Stimulated activated CD8-positive, alpha-beta memory T cell treated with anti-CD3 and anti-CD28 coated beads, Interleukin-12 subunit alpha, Interleukin-12 subunit beta, amount 100 ng/mL, for 24 hours (primary cell): ENCODE measurements around the gene EVPL.

Source experiments
- DNase-seq: peaks from one replicate; pipeline ENCODE4 v3.0.0-alpha.2; 2020; ENCODE audit errors: extremely low read depth

EVPL gene

DNA sequence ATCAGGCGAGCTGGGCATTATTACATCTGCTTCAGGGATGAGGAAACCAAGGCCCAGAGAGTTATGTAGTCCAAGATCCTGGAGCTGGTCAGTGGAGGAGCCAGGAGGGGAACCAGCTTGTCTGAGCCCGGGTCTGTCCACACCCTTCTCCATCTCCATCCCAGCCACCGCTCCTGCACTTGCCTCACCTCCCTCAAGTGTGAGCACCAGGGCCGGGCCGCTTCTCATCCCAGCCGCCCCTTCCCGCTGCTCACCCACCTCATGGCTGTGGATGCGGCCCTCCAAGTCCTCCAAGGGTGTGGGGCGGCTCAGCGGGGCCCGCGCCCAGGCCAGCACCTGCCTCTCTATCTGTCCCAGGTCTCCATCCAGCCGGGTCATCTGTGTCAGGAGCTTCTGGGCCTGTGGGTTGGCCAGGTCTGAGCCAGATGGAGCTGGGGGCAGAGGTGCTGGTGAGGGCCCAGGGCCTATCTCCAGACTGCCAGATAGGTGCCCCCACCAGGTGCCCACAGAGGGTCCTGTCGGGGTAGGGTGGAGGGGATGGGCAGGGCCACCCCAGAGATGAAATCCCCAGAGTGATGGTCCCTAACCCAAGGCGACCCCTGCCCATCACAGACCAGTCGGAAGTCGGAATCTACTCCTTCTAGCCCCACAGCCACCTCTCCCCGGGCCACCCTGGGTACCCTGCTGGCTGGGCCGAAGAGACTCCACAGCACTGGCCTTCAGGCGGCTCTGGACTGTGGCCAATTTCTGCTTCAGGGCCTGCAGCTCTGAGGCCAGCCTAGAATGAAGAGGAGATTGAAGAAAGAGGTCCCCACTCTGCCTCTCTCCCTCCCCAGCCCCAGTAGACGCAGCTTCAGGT lies 9.4 kb downstream of the EVPL start:
- DNase-seq = no peak

DNA sequence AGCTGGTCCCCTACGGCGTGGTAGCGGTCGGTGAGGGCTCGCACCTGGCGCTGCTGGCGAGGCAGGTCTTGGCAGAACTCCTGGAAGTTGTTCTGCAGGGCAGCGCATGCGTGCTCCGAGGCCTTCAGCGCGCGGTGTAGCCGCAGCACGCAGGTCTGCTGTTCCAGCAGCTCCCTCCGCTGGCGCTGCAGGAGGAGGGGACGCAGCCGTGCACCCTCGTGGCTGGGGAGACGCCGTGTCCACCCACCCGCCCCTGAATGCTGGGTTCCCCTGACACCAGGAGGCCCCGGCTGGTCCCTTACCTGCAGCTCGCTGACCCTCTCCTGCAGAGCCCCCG lies 12.2 kb downstream of the EVPL start:
- no peak for DNase-seq

DNA sequence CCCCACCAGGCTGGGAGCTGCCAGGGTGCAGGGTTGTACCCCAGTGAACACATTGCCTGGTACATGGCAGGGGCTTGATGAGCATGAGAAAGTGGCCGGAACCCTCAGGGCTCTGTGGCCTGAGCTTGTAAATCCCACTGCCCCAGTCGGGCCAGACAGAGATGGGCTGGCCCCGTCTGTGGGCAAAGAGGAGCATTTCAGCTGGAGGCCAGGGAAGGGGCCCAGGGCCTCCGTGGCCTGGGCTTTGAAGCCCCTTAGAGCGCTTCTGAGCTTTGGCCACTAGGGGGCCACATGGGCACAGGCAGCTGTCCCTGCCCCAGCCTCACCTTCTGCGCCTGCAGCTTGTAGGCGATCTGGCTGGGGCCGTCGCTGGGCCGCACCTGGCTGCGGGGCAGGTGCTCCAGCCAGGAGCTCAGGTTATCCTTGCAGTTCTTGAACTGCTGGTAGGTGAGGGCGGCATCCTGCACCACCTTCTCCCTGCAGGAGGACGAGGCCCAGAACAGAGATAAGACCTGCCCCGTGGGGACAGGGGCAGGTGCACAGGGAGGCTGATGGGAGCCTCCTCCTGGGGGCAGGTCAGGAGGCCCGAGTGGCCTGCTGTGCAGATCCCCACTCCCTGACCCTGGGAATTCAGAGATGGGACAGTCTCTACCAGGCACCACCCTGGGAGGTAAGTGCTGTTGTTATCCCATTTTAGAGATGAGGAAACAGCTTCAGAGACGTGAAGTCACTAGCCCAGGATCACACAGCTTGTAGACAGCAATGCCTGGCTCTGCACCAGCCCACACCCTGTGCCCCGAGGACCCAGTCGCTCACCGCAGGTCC lies 12.8 kb downstream of the EVPL start:
- peak; percentile 51 for DNase-seq

DNA sequence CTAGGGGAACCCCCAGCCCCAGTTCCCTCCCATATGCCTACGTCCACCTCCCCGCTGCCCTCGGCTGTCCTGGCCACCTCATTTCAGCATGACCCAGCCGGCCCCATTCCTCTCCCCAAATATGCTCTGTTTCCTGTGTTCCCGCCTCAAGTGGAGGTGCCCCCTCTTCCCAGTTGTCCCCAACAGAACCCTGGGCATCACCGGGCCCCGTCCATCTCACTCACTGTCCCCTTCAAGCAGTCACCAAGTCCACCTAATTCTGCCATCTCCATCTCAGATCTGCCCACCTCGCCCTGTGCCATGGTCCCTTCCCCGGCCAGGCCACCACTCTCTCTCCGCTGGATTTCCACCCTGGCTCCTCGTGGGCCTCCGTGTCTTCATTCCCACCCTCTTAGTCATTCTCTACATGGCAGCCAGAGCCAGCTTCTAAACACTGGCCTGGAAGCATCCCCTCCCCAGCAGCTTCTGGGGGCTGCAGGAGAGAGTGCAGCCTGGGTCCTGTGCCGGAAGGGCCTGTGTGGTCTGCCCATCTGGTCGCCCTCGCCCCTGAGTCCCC lies 13.7 kb downstream of the EVPL start:
- DNase-seq = no peak

DNA sequence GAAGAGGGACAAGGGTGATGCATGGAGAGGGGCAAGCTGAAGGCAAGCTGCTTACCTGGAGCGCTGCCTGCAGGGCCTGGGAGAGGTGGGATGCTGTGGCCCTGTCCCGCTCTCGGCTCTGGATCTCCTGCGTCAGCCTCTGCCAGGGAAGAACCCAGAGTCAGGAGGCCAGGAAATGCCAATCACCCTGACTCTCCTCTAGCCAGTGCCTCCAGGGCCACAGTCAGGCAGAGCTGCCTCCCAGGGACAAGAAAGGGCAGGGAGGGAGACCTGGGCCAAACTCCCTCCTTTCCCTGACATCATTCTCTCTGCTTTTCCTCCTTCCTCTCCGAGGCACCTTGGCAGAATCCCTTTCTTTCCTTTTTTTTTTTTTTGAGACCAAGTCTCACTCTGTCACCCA lies 15.2 kb downstream of the EVPL start:
- DNase-seq = no peak

DNA sequence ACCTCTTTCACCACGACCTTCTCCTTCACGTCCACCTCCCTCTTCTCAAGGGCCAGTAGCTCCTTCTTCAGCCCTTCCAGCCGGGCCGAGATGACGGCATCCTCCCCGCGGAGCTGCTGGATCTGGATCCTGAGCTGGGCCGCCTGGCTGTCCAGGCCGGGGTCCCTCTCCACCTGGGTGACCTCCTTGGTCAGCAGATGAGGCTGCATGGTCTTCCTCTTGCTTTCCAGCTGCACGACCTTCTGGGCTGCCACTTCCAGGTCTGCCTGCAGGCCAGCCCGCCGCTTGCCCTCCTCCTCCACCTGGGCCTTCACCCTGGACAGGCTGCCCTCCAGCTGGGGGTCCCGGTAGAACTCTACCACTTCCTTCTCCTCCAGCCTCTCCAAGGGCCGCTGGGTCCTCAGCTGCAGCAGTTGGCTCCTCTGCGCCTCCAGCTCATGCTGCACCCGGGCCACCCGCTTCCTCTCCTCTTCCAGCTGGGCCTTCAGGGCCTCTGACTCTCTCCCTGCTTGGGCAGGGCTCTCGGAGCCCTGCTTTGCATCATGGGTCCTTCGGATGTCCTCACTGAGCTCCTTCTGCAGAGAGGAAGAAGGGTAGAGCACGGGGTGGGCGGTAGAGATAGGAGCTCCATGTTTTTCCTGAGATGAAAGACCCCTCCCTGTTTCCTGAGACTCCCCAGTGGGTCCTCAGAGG lies 17.0 kb downstream of the EVPL start:
- no peak for DNase-seq

DNA sequence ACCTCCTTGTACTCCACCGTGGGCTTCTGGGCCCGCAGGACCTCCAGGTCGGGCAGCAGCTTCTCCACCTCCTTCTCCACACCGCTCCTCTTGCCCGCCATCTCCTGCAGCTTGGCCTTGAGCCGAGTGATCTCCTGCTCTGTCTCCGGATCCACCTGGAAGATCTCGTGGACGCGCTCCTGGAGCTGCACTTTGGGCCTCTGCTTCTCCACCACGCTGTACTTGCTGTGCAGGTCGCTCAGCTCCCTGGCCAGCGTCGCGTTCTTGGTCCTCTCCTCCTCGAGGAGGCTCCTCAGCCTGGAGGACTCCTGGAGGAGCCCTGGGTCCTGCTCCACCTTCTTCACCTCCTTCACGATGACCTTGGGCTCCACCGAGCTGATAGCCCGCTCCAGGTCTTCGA lies 17.7 kb downstream of the EVPL start:
- no peak for DNase-seq

DNA sequence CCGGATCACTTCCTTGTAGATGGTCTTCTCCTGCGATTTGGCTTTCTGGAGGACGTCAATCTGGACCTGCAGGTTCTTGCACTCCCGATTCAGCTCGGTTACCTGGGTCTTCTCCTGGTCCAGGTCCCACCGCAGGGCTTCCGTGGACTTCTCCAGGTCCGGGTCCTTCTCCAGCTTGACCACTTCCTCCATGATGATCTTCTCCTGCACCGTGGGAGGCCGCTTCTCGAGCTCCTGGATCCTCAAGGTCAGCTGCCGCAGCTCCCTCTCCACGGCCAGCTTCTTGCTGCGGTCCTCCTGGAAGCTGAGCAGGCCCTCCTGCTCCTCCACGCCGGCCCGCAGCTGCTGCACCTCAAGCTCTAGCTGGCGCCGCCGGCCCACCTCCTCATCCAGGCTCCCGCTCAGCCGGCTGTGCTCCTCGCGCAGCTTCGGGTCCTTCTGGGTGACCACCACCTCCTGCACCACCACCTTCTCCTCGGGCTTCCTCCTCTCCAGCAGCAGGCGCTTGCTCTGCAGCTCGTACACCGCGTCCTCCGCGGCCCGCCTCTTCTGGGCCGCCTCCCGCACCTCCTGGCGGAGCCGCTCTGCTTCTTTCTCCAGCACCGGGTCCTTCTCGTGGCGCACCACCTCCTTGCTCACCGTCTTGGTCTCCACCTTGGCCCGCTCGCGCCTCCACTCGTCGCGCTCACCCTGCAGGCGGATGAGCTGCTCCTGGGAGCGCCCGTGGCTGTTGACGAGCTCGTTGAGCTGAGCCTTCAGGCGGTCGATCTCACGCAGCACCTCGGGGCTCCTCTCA lies 18.3 kb downstream of the EVPL start:
- no peak for DNase-seq

DNA sequence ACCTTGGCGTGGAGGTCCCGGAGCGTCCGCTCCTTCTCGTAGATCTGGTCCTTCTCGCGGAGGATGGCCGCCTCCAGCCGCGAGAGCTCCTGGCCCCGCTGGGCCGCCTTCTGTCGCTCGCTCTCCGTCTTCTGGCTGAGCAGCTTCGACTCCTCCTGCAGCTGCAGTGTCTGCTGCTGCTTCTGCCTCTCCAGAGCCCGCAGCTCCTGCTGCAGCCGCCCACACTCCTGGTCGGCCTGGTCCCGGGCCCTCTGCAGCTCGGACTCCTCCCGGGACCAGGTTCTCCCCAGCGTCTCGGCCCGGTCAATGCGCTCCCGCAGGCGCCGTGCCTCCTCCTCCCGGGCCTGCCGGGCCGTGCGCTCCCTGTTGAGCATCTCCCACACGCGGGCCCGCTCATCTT lies 18.9 kb downstream of the EVPL start:
- DNase-seq = no peak

DNA sequence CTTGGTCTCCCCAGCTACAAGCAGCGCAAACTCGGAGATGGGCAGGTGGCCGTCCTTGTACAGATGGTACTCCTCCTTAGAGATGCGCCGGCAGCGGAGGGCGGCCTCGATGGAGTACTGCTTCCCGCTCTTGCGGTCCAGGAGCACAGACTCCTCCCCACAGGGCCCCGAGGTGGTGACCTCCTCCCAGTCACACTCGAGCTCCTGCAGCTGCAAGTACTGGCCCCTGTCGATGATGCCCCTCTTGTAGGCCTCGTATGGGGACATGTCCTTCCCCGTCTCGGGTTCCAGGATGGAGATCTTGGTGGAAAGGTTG lies 19.3 kb downstream of the EVPL start:
- no peak for DNase-seq

DNA sequence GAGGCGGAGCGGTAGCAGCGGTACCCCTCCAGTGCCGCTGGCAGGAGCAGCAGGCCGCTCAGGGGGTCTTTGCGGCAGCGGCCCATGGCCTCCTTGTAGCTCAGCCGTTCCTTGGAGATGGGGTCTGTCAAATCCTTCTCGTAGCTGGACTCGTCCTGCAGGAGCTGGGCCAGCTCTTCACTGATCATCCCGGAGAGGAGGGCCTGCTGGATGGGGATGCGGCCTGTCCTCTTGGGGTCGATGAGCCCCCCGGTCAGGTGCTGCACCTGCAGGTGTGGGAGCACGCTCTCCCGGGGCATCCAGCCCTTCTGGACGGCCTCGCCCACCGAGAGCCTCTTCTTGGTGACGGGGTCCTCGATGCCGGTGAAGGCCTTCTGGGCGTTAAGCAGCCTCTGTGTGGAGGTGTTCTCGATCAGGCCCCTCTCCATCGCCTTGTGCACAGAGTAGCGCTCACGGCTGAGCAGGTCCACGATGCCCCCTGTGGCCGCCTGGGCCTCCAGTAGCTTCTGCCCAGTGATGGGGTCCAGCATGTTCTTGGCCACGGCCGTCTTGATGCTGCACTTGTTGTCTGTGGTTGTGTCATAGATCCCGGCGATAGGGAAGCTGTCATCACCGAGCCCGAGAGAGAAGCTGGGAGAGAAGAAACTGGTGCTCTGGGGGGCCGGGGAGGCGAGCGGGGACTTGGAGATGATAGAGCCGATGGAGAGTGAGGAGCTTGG lies 19.8 kb downstream of the EVPL start:
- DNase-seq = no peak

DNA sequence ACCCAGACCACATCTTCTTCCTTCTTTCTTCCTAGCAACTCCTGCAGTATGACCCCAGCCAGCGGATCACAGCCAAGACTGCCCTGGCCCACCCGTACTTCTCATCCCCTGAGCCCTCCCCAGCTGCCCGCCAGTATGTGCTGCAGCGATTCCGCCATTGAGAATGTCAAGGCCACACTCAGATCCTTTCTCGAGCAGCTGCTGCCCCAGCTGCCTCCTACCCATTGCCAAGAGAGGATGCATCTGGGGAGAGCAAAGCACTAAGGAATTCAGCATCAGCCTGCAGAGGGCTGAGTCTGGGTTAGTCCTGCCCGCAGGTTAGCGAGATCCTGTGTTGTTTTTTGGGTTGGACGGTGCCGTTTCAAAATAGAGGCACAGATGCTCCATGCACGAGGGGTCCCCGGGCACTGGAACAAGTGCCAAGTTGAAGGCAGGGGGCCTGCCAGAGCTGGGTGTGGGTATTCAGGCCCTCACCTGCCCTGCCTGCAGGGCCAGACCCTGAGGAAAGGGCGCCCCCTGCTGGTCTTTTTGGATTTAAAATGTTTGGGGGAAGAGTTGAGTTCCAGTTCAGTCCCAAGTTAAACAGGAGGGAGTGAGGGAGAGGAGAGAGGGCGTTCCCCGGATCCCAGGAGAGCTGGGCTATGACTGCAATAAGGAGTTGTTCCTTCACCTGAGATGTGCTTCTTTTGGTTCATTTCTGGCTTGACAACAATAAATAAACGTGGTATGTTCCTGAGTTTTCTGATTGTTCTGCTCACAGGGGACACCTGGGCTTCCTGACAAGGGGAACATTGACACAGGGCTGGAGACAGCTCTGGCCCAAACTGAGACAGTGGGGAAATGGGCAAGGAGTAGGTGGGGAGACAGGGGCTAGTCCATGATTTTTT lies 21.6 kb downstream of the EVPL start:
- peak; percentile 50 for DNase-seq

DNA sequence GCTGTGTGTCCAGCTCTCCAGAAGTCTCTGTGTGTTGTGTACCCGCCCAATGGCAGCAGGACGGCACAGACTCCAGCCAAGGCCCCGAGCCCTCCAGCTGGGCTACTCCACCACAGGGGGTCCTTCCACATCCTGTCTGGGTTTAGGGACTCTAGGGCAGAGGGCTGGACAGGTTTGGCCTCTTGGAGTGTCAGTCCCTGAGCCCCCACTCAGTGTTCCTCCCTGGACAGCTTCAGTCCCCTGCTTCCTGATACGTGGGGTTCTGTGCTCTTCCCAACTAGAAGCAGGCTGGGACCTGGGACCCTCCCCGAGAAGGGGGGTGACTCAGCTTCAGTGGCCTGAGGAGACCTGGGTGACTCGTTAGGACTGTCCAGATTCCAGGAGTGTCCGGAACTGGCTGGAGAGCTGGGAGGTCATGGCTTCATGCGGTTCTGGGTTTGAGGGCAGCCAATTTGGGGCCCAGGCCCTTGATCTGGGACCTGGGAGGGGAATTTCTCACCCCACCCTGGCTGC lies 22.3 kb downstream of the EVPL start:
- no peak for DNase-seq

DNA sequence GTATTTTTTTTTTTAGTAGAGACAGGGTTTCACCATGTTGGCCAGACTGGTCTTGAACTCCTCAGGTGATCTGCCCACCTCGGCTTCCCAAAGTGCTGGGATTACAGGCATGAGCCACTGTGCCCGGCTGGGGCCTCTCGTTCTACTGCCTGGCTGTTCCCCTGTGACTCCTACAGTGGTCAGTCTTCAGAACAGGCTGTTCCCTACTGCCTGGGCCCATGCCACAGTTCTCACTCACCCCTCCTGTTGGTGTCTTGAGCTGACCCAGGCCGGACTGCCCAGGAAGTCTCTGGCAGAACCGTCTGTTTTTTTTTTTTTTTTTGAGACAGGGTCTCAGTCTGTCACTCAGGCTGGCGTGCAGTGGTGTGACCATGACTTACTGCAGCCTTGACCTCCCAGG lies 23.2 kb downstream of the EVPL start:
- no peak for DNase-seq

DNA sequence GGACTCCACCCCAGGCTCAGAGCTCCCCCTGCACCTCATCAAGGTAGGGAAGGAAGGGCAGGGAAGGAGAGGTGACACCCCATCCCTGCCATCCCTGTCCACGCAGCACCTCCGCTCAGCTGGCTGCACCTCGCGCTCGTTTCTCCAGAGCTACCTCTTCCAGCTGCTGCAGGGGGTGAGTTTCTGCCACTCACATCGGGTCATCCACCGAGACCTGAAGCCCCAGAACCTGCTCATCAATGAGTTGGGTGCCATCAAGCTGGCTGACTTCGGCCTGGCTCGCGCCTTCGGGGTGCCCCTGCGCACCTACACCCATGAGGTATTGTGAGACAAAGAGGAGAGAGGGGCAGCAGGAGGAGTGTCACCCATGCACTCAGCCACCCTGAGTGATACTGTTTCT lies 25.0 kb downstream of the EVPL start:
- DNase-seq = no peak

DNA sequence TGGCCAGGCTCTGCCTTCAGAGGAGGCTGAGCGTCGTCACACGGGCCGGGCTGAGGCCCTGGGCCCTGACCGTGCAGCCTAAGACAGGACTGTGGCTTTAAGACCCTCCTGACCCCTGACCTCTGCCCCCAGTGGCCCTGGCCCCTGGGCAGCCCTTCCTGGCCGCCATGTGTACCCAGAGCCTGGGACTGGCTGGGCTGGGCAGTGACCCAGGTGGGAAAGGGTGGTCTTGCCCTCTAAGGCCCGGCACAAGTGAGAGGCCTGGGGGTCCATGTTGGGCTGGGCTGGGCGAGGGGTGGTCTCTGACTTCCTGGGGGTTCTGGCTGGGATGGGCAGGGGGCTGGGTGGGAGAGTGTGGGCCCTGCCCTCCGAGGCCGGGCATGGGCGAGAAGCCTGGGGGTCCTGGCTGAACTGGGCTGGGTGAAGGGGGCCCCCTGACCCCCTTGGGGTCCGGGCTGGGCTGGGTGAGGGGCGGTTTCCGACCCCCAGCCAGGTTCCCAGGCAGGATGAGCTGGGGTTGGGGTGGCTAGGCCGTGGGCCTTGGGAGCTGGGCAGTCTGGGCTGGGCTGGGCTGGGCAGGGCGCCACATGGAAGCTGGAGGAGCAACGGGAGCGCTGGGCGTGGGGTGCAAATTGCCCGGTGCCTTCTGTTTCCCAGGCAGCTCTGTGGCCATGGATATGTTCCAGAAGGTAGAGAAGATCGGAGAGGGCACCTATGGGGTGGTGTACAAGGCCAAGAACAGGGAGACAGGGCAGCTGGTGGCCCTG lies 26.2 kb downstream of the EVPL start, which contains the start of gene CDK3:
Gene CDK3 (plus strand): TSS at position 101 of the 767 bp plus-strand sequence. CDS start 571 bp downstream, at position 672.
- no peak for DNase-seq

DNA sequence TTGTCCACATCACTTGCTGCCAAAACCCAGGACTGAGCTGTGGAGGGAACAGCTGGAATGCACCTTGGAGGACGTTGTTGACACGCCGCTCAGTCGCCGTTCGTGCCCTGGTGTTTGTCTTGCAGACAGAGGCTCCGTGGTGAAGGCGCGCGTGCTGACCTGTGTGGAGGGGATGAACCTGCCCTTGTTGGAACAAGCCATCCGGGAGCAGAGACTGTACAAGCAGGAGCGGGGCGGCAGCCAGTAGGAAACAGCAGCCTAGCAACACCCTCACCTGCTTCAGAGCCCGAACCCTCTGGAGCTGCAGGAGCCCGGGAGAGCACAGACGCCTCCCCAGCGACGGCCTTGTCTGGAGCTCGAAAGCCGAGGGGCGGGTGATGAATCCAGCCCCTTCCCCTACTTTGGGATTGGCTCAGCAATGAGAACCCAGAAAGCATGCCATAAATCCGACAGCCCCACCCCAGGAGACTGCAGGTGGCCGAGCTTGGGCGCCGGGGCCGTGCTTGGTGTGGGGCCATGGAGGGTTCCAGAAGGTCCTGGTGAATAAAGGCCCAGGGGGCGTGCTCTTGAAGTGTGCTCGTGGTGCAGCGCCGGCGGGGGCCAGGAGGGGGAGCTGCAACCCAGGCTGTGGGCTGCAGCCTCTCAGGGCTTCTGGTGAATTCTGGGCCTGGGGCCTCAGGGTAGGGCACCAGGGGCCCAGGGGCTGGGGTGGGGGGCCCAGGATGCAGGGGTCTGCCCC lies 26.9 kb downstream of the EVPL start:
- DNase-seq = no peak

DNA sequence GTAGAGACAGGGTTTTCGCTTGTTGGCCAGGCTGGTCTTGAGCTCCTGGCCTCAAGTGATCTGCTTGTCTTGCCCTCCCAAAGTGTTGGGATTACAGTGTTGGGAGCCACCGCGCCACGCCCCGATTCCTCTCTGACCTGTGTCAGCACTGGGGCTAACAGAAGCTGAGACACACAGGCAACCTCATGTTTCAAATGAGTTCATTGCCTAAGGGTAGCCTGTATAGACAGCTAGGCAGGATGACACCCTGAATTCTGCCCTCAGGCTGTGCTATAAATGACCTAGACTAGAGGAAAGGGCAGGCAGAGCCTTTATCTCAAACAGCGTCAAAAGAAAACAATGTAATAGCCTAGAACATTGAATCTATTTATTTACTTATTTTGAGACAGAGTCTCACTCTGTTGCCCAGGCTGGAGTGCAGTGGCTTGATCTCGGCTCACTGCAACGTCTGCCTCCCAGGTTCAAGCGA lies 28.7 kb downstream of the EVPL start:
- DNase-seq = no peak
